Measurements from ENCODE around the gene SFTA2.
"Not testable (repeated sequence)": the region's sequence is repeated elsewhere in the genome, so short reads cannot be mapped to it uniquely, and the experiment has no call there.

The SFTA2 gene

GRCh38 chr6:30912746-30913520 lies 19.0 kb downstream of the SFTA2 start:
- DNase-seq = no peak

- not testable (repeated sequence) for DNase-seq
These were observed 21.5 kb downstream of the SFTA2 start for GRCh38 chr6:30910473-30910872.

GRCh38 chr6:30908700-30909099 lies 23.3 kb downstream of the SFTA2 start:
- DNase-seq = no peak

- peak; percentile 95 for DNase-seq
These were observed 24.0 kb downstream of the SFTA2 start, which contains the start of gene GTF2H4 for GRCh38 chr6:30907758-30908591. Gene GTF2H4 (plus strand): TSS chr6:30908207.

GRCh38 chr6:30907290-30907757 lies 24.6 kb downstream of the SFTA2 start:
- DNase-seq = not testable (repeated sequence)

- DNase-seq = no peak
These were observed 28.7 kb downstream of the SFTA2 start for GRCh38 chr6:30903236-30903635.

GRCh38 chr6:30902709-30903108 lies 29.3 kb downstream of the SFTA2 start:
- DNase-seq = no peak

- DNase-seq = not testable (repeated sequence)
These were observed 29.8 kb downstream of the SFTA2 start for GRCh38 chr6:30902196-30902595.

GRCh38 chr6:30901436-30901835 lies 30.5 kb downstream of the SFTA2 start:
- DNase-seq = no peak

- no peak for DNase-seq
These were observed 31.0 kb downstream of the SFTA2 start for GRCh38 chr6:30900863-30901417.

- no peak for DNase-seq
These were observed 33.1 kb downstream of the SFTA2 start for GRCh38 chr6:30898750-30899360.

GRCh38 chr6:30897882-30898281 lies 34.1 kb downstream of the SFTA2 start:
- no peak for DNase-seq

GRCh38 chr6:30896541-30896940 lies 35.4 kb downstream of the SFTA2 start:
- DNase-seq = no peak

GRCh38 chr6:30895343-30895742 lies 36.6 kb downstream of the SFTA2 start:
- no peak for DNase-seq

- DNase-seq = no peak
These were observed 37.0 kb downstream of the SFTA2 start for GRCh38 chr6:30894935-30895334.

GRCh38 chr6:30894381-30894780 lies 37.6 kb downstream of the SFTA2 start:
- no peak for DNase-seq

GRCh38 chr6:30893666-30894065 lies 38.3 kb downstream of the SFTA2 start:
- no peak for DNase-seq

- no peak for DNase-seq
These were observed 38.9 kb downstream of the SFTA2 start for GRCh38 chr6:30893001-30893591.

GRCh38 chr6:30891816-30892538 lies 40.0 kb downstream of the SFTA2 start:
- no peak for DNase-seq

- no peak for DNase-seq
These were observed 40.6 kb downstream of the SFTA2 start for GRCh38 chr6:30891450-30891723.

GRCh38 chr6:30890646-30891449 lies 41.1 kb downstream of the SFTA2 start:
- DNase-seq = no peak

All from CD4-positive, alpha-beta T cell treated with Interleukin-6 for 4 hours (primary cell).